Measurements from ENCODE around the gene KLHL5. TPM values are rescaled to one million over a fixed set of nuclear protein-coding genes. Genes with fewer than 3 reads are reported as not detected.
A peak's percentile ranks its signal among the peaks of the same experiment; 100 is the strongest.

Gene KLHL5
- polyA plus RNA-seq, 3 donors from 2014 or later = 5.5 to 8.9 (median 8.9) TPM

GRCh38 chr4:39083164-39083563, 21.1 kb downstream of the KLHL5 start:
- no peak overlapping the region for H3K27ac Mint-ChIP-seq
- H3K27me3 Mint-ChIP-seq (ENCODE audit: low read depth in 3 of 3) = no peaks in the 10 kb centered on the region
- H3K36me3 Mint-ChIP-seq = peaks cover 12 to 17% (median 15%) of the 10 kb centered on the region in 3 donors
- no peak overlapping the region for H3K4me3 Mint-ChIP-seq
- no peaks in the 10 kb centered on the region for H3K9me3 Mint-ChIP-seq
- no peak for DNase-seq
- H3K4me1 Mint-ChIP-seq = no peaks in the 10 kb centered on the region

GRCh38 chr4:39085891-39086290, 23.9 kb downstream of the KLHL5 start:
- no peaks in the 10 kb centered on the region for H3K27me3 Mint-ChIP-seq (ENCODE audit: low read depth in 3 of 3)

GRCh38 chr4:39096847-39097246, 34.8 kb downstream of the KLHL5 start:
- Mint-ChIP-seq H3K4me1 (no peaks in the 10 kb centered on the region), H3K27ac (no peak overlapping the region), H3K36me3 (peaks cover 0 to 14% (median 6%) of the 10 kb centered on the region in 3 donors), H3K4me3 (no peak overlapping the region), H3K9me3 (no peaks in the 10 kb centered on the region), H3K27me3 (ENCODE audit: low read depth in 3 of 3) (no peaks in the 10 kb centered on the region)
- DNase-seq = no peak

More at GRCh38 chr4:39085891-39086290, 23.9 kb downstream of the KLHL5 start:
- Mint-ChIP-seq H3K9me3 (no peaks in the 10 kb centered on the region), H3K27ac (no peak overlapping the region), H3K4me1 (no peaks in the 10 kb centered on the region), H3K4me3 (no peak overlapping the region), H3K36me3 (peaks cover 4 to 19% (median 17%) of the 10 kb centered on the region in 3 donors)
- no peak for DNase-seq

- H3K27ac Mint-ChIP-seq = no peak overlapping the region
- no peaks in the 10 kb centered on the region for H3K4me1 Mint-ChIP-seq
These were observed 35.3 kb downstream of the KLHL5 start for GRCh38 chr4:39097290-39097689.

GRCh38 chr4:39102297-39102696, 40.3 kb downstream of the KLHL5 start:
- no peaks in the 10 kb centered on the region for H3K4me1 Mint-ChIP-seq
- no peaks in the 10 kb centered on the region for H3K9me3 Mint-ChIP-seq
- no peak overlapping the region for H3K4me3 Mint-ChIP-seq
- DNase-seq = no peak
- no peaks in the 10 kb centered on the region for H3K27me3 Mint-ChIP-seq (ENCODE audit: low read depth in 3 of 3)
- H3K27ac Mint-ChIP-seq = peak overlapping the region in 1 of 6 donors; percentile 1
- peaks cover 9 to 29% (median 15%) of the 10 kb centered on the region in 3 donors for H3K36me3 Mint-ChIP-seq

More at GRCh38 chr4:39097290-39097689, 35.3 kb downstream of the KLHL5 start:
- Mint-ChIP-seq H3K36me3 (peaks cover 0 to 15% (median 6%) of the 10 kb centered on the region in 3 donors), H3K27me3 (ENCODE audit: low read depth in 3 of 3) (no peaks in the 10 kb centered on the region), H3K9me3 (no peaks in the 10 kb centered on the region), H3K4me3 (no peak overlapping the region)
- no peak for DNase-seq

- Mint-ChIP-seq H3K27ac (no peak overlapping the region), H3K4me1 (no peaks in the 10 kb centered on the region), H3K4me3 (no peak overlapping the region), H3K9me3 (no peaks in the 10 kb centered on the region), H3K36me3 (peaks cover 9 to 26% (median 15%) of the 10 kb centered on the region in 3 donors), H3K27me3 (ENCODE audit: low read depth in 3 of 3) (no peaks in the 10 kb centered on the region)
- DNase-seq = no peak
These were observed 41.3 kb downstream of the KLHL5 start for GRCh38 chr4:39103291-39103690.

- Mint-ChIP-seq H3K27me3 (ENCODE audit: low read depth in 3 of 3) (no peaks in the 10 kb centered on the region), H3K4me3 (no peak overlapping the region), H3K9me3 (no peaks in the 10 kb centered on the region), H3K4me1 (no peaks in the 10 kb centered on the region), H3K27ac (peak overlapping the region in 1 of 6 donors; percentile 78), H3K36me3 (peaks cover 9 to 31% (median 13%) of the 10 kb centered on the region in 3 donors)
- no peak for DNase-seq
These were observed 42.2 kb downstream of the KLHL5 start for GRCh38 chr4:39104255-39104654.

GRCh38 chr4:39106011-39106410, 44.0 kb downstream of the KLHL5 start:
- Mint-ChIP-seq H3K4me1 (no peaks in the 10 kb centered on the region), H3K4me3 (no peak overlapping the region), H3K27me3 (ENCODE audit: low read depth in 3 of 3) (no peaks in the 10 kb centered on the region), H3K27ac (no peak overlapping the region), H3K9me3 (no peaks in the 10 kb centered on the region), H3K36me3 (peaks cover 9 to 31% (median 9%) of the 10 kb centered on the region in 3 donors)
- no peak for DNase-seq

- Mint-ChIP-seq H3K27me3 (ENCODE audit: low read depth in 3 of 3) (no peaks in the 10 kb centered on the region), H3K9me3 (no peaks in the 10 kb centered on the region), H3K27ac (no peak overlapping the region), H3K4me3 (no peak overlapping the region), H3K4me1 (peaks cover 23 to 27% of the 10 kb centered on the region in 2 donors), H3K36me3 (peaks cover 30 to 42% (median 35%) of the 10 kb centered on the region in 3 donors)
- no peak for DNase-seq
These were observed 52.4 kb downstream of the KLHL5 start for GRCh38 chr4:39114436-39114835.

GRCh38 chr4:39118034-39118658, 56.1 kb downstream of the KLHL5 start:
- no peaks in the 10 kb centered on the region for H3K27me3 Mint-ChIP-seq (ENCODE audit: low read depth in 3 of 3)

GRCh38 chr4:39120418-39120817, 58.4 kb downstream of the KLHL5 start:
- Mint-ChIP-seq H3K27ac (no peak overlapping the region), H3K4me3 (no peak overlapping the region), H3K36me3 (peaks cover 15 to 33% (median 23%) of the 10 kb centered on the region in 3 donors), H3K9me3 (no peaks in the 10 kb centered on the region), H3K27me3 (ENCODE audit: low read depth in 3 of 3) (peaks cover 0 to 1% (median under 1%) of the 10 kb centered on the region in 3 donors), H3K4me1 (peaks cover 23 to 27% of the 10 kb centered on the region in 2 donors)
- DNase-seq = no peak

More at GRCh38 chr4:39118034-39118658, 56.1 kb downstream of the KLHL5 start:
- Mint-ChIP-seq H3K36me3 (peaks cover 30 to 41% (median 31%) of the 10 kb centered on the region in 3 donors), H3K4me1 (peaks cover 23 to 27% of the 10 kb centered on the region in 2 donors), H3K27ac (peak overlapping the region; percentile 30 to 90 (median 70)), H3K4me3 (peak overlapping the region; percentile 36 to 83 (median 80)), H3K9me3 (no peaks in the 10 kb centered on the region)
- peak in 1 of 3 donors; percentile 9 for DNase-seq

- peaks cover 0 to 17% (median 12%) of the 10 kb centered on the region in 3 donors for H3K36me3 Mint-ChIP-seq
- no peak for DNase-seq
- no peak overlapping the region for H3K4me3 Mint-ChIP-seq
- H3K9me3 Mint-ChIP-seq = no peaks in the 10 kb centered on the region
- H3K27ac Mint-ChIP-seq = no peak overlapping the region
- peaks cover 0 to 3% (median 2%) of the 10 kb centered on the region in 3 donors for H3K27me3 Mint-ChIP-seq (ENCODE audit: low read depth in 3 of 3)
- H3K4me1 Mint-ChIP-seq = no peaks in the 10 kb centered on the region
These were observed 63.0 kb downstream of the KLHL5 start for GRCh38 chr4:39124885-39125599.

GRCh38 chr4:39125600-39125985, 63.6 kb downstream of the KLHL5 start:
- no peaks in the 10 kb centered on the region for H3K4me1 Mint-ChIP-seq
- no peak for DNase-seq
- peaks cover 0 to 3% (median 2%) of the 10 kb centered on the region in 3 donors for H3K27me3 Mint-ChIP-seq (ENCODE audit: low read depth in 3 of 3)
- H3K27ac Mint-ChIP-seq = no peak overlapping the region
- no peak overlapping the region for H3K4me3 Mint-ChIP-seq
- H3K36me3 Mint-ChIP-seq = peaks cover 0 to 17% (median 11%) of the 10 kb centered on the region in 3 donors
- H3K9me3 Mint-ChIP-seq = no peaks in the 10 kb centered on the region
